Measurements from ENCODE around the gene RER1. TPM values are rescaled to one million over a fixed set of nuclear protein-coding genes. Genes with fewer than 3 reads are reported as not detected.

Gene RER1
- polyA plus RNA-seq, 1 experiment, result 255 TPM

GRCh38 chr1:2344744-2345296 lies 46.8 kb upstream of the RER1 start:
- CTCF ChIA-PET, result no interaction called here
- Histone ChIP-seq H3K4me3 (ENCODE audit: low read depth, low read length) (no peak overlapping the region), H3K27me3 (ENCODE audit: control insufficient read depth, insufficient read depth, low read length) (no peaks in the 10 kb centered on the region), H3K36me3 (ENCODE audit: control insufficient read depth, insufficient read depth, low read length) (no peaks in the 10 kb centered on the region)
- no peak for TF ChIP-seq CTCF (IDR thresholded peaks at IDR 0.05; ENCODE audit: insufficient read depth, low read depth, low read length)
- POLR2A ChIA-PET, result no interaction called here
- no peak for DNase-seq (ENCODE audit: low read depth)

GRCh38 chr1:2345297-2346075 lies 46.2 kb upstream of the RER1 start:
- ChIA-PET POLR2A (no interaction called here), CTCF (interaction anchor here (1.0 kb wide), 1 partner anchor 23 kb away, joined by 3 read pairs; no protein-coding TSS in a partner anchor)
- Histone ChIP-seq H3K27me3 (ENCODE audit: control insufficient read depth, insufficient read depth, low read length) (no peaks in the 10 kb centered on the region), H3K4me3 (ENCODE audit: low read depth, low read length) (no peak overlapping the region), H3K36me3 (ENCODE audit: control insufficient read depth, insufficient read depth, low read length) (no peaks in the 10 kb centered on the region)
- no peak for DNase-seq (ENCODE audit: low read depth)
- TF ChIP-seq CTCF (IDR thresholded peaks at IDR 0.05; ENCODE audit: insufficient read depth, low read depth, low read length), result no peak

- no peak for DNase-seq (ENCODE audit: low read depth)
- TF ChIP-seq CTCF (IDR thresholded peaks at IDR 0.05; ENCODE audit: insufficient read depth, low read depth, low read length), result no peak
- ChIA-PET CTCF (interaction anchor here (1.0 kb wide), 1 partner anchor 24 kb away, joined by 3 read pairs; no protein-coding TSS in a partner anchor), POLR2A (no interaction called here)
- H3K27me3 ChIP-seq (ENCODE audit: control insufficient read depth, insufficient read depth, low read length), result no peaks in the 10 kb centered on the region
- H3K36me3 ChIP-seq (ENCODE audit: control insufficient read depth, insufficient read depth, low read length), result no peaks in the 10 kb centered on the region
- no peak overlapping the region for H3K4me3 ChIP-seq (ENCODE audit: low read depth, low read length)
Measured at GRCh38 chr1:2346691-2347408, 44.8 kb upstream of the RER1 start.

- H3K36me3 ChIP-seq (ENCODE audit: control insufficient read depth, insufficient read depth, low read length), result no peaks in the 10 kb centered on the region
- POLR2A ChIA-PET, result no interaction called here
- no peak for DNase-seq (ENCODE audit: low read depth)
- no peak overlapping the region for H3K4me3 ChIP-seq (ENCODE audit: low read depth, low read length)
- no peaks in the 10 kb centered on the region for H3K27me3 ChIP-seq (ENCODE audit: control insufficient read depth, insufficient read depth, low read length)
- no peak for TF ChIP-seq CTCF (IDR thresholded peaks at IDR 0.05; ENCODE audit: insufficient read depth, low read depth, low read length)
- CTCF ChIA-PET, result no interaction called here
Measured at GRCh38 chr1:2347409-2347785, 44.2 kb upstream of the RER1 start.

- no peak for DNase-seq (ENCODE audit: low read depth)
- CTCF ChIA-PET, result no interaction called here
- POLR2A ChIA-PET, result no interaction called here
Measured at GRCh38 chr1:2347896-2348295, 43.7 kb upstream of the RER1 start.

More at GRCh38 chr1:2347896-2348295, 43.7 kb upstream of the RER1 start:
- TF ChIP-seq CTCF (IDR thresholded peaks at IDR 0.05; ENCODE audit: insufficient read depth, low read depth, low read length), result no peak
- H3K27me3 ChIP-seq (ENCODE audit: control insufficient read depth, insufficient read depth, low read length), result no peaks in the 10 kb centered on the region
- no peaks in the 10 kb centered on the region for H3K36me3 ChIP-seq (ENCODE audit: control insufficient read depth, insufficient read depth, low read length)
- H3K4me3 ChIP-seq (ENCODE audit: low read depth, low read length), result no peak overlapping the region

Data from BJ (cell line).